Measurements from ENCODE around the gene CNTNAP1. TPM values are rescaled to one million over a fixed set of nuclear protein-coding genes. Genes with fewer than 3 reads are reported as not detected.
A peak's percentile ranks its signal among the peaks of the same experiment; 100 is the strongest.

CNTNAP1 gene
- 14.5 TPM for polyA plus RNA-seq (2013, experiment 1 of 2)
- polyA plus RNA-seq (2013, experiment 2 of 2) = 13.9 TPM

- Histone ChIP-seq H3K4me3 (ENCODE audit: extremely low read depth, insufficient read depth, low read length, poor library complexity, severe bottlenecking) (peak within 1 kb of the TSS; percentile 61), H3K36me3 (ENCODE audit: control insufficient read depth, insufficient read depth, low read length) (peaks cover 11% of the 10 kb centered on the region), H3K4me1 (ENCODE audit: control insufficient read depth, insufficient read depth, low read length, poor library complexity, severe bottlenecking) (peaks cover 28% of the 10 kb centered on the region), H3K27ac (ENCODE audit: low read depth, low read length, severe bottlenecking) (peak within 1 kb of the TSS; percentile 59), H3K9me3 (ENCODE audit: control insufficient read depth, low read length) (no peaks in the 10 kb centered on the region)
- WGBS, 2 experiments (ENCODE audit: insufficient coverage in 2 of 2) = 7 to 10% methylated on average over 17 to 22 of the region's 22 CpGs
Observed at GRCh38 chr17:42681976-42682721, at the start of gene CNTNAP1. Gene CNTNAP1, plus strand, starts transcription at chr17:42682531. Its CDS starts 299 bp downstream, at chr17:42682830.

- Histone ChIP-seq H3K4me3 (ENCODE audit: extremely low read depth, insufficient read depth, low read length, poor library complexity, severe bottlenecking) (no peak overlapping the region), H3K4me1 (ENCODE audit: control insufficient read depth, insufficient read depth, low read length, poor library complexity, severe bottlenecking) (no peaks in the 10 kb centered on the region), H3K36me3 (ENCODE audit: control insufficient read depth, insufficient read depth, low read length) (no peaks in the 10 kb centered on the region), H3K27ac (ENCODE audit: low read depth, low read length, severe bottlenecking) (no peak overlapping the region), H3K9me3 (ENCODE audit: control insufficient read depth, low read length) (no peaks in the 10 kb centered on the region)
- 84 to 90% methylated on average over 8 to 9 of the region's 9 CpGs for WGBS, 2 experiments (ENCODE audit: insufficient coverage in 2 of 2)
Observed at GRCh38 chr17:42632949-42633444, 49.3 kb upstream of the CNTNAP1 start.

- Histone ChIP-seq H3K36me3 (ENCODE audit: control insufficient read depth, insufficient read depth, low read length) (no peaks in the 10 kb centered on the region), H3K9me3 (ENCODE audit: control insufficient read depth, low read length) (no peaks in the 10 kb centered on the region), H3K27ac (ENCODE audit: low read depth, low read length, severe bottlenecking) (no peak overlapping the region), H3K4me3 (ENCODE audit: extremely low read depth, insufficient read depth, low read length, poor library complexity, severe bottlenecking) (no peak overlapping the region), H3K4me1 (ENCODE audit: control insufficient read depth, insufficient read depth, low read length, poor library complexity, severe bottlenecking) (no peaks in the 10 kb centered on the region)
- WGBS, 2 experiments (ENCODE audit: insufficient coverage in 2 of 2) = 83 to 87% methylated on average over 4 of the region's 7 CpGs
Observed at GRCh38 chr17:42639525-42640113, 42.7 kb upstream of the CNTNAP1 start.

- Histone ChIP-seq H3K9me3 (ENCODE audit: control insufficient read depth, low read length) (no peaks in the 10 kb centered on the region), H3K4me1 (ENCODE audit: control insufficient read depth, insufficient read depth, low read length, poor library complexity, severe bottlenecking) (no peaks in the 10 kb centered on the region), H3K27ac (ENCODE audit: low read depth, low read length, severe bottlenecking) (no peak overlapping the region), H3K36me3 (ENCODE audit: control insufficient read depth, insufficient read depth, low read length) (no peaks in the 10 kb centered on the region), H3K4me3 (ENCODE audit: extremely low read depth, insufficient read depth, low read length, poor library complexity, severe bottlenecking) (no peak overlapping the region)
- 96 to 100% methylated on average over 1 to 3 of the region's 4 CpGs for WGBS, 2 experiments (ENCODE audit: insufficient coverage in 2 of 2)
Observed at GRCh38 chr17:42640121-42640520, 42.2 kb upstream of the CNTNAP1 start.

GRCh38 chr17:42642336-42642735, 40.0 kb upstream of the CNTNAP1 start:
- Histone ChIP-seq H3K27ac (ENCODE audit: low read depth, low read length, severe bottlenecking) (no peak overlapping the region), H3K36me3 (ENCODE audit: control insufficient read depth, insufficient read depth, low read length) (no peaks in the 10 kb centered on the region), H3K4me3 (ENCODE audit: extremely low read depth, insufficient read depth, low read length, poor library complexity, severe bottlenecking) (no peak overlapping the region), H3K4me1 (ENCODE audit: control insufficient read depth, insufficient read depth, low read length, poor library complexity, severe bottlenecking) (no peaks in the 10 kb centered on the region), H3K9me3 (ENCODE audit: control insufficient read depth, low read length) (no peaks in the 10 kb centered on the region)
- WGBS, 2 experiments (ENCODE audit: insufficient coverage in 2 of 2) = 40 to 71% methylated on average over 1 to 2 of the region's 2 CpGs

GRCh38 chr17:42647778-42648177, 34.6 kb upstream of the CNTNAP1 start:
- H3K36me3 ChIP-seq (ENCODE audit: control insufficient read depth, insufficient read depth, low read length) = no peaks in the 10 kb centered on the region
- H3K4me3 ChIP-seq (ENCODE audit: extremely low read depth, insufficient read depth, low read length, poor library complexity, severe bottlenecking) = no peak overlapping the region
- H3K9me3 ChIP-seq (ENCODE audit: control insufficient read depth, low read length) = no peaks in the 10 kb centered on the region
- no peak overlapping the region for H3K27ac ChIP-seq (ENCODE audit: low read depth, low read length, severe bottlenecking)
- H3K4me1 ChIP-seq (ENCODE audit: control insufficient read depth, insufficient read depth, low read length, poor library complexity, severe bottlenecking) = no peaks in the 10 kb centered on the region
- WGBS, 2 experiments (ENCODE audit: insufficient coverage in 2 of 2) = 91 to 96% methylated on average over 5 of the region's 5 CpGs

- Histone ChIP-seq H3K9me3 (ENCODE audit: control insufficient read depth, low read length) (no peaks in the 10 kb centered on the region), H3K27ac (ENCODE audit: low read depth, low read length, severe bottlenecking) (no peak overlapping the region), H3K4me1 (ENCODE audit: control insufficient read depth, insufficient read depth, low read length, poor library complexity, severe bottlenecking) (peaks cover 8% of the 10 kb centered on the region), H3K4me3 (ENCODE audit: extremely low read depth, insufficient read depth, low read length, poor library complexity, severe bottlenecking) (no peak overlapping the region), H3K36me3 (ENCODE audit: control insufficient read depth, insufficient read depth, low read length) (no peaks in the 10 kb centered on the region)
- WGBS, 2 experiments (ENCODE audit: insufficient coverage in 2 of 2) = no CpG with 5 or more reads among the region's 4 CpGs
Observed at GRCh38 chr17:42651392-42651791, 30.9 kb upstream of the CNTNAP1 start.

GRCh38 chr17:42653179-42654124, 28.9 kb upstream of the CNTNAP1 start:
- Histone ChIP-seq H3K27ac (ENCODE audit: low read depth, low read length, severe bottlenecking) (peak overlapping the region; percentile 72), H3K36me3 (ENCODE audit: control insufficient read depth, insufficient read depth, low read length) (no peaks in the 10 kb centered on the region), H3K4me1 (ENCODE audit: control insufficient read depth, insufficient read depth, low read length, poor library complexity, severe bottlenecking) (peaks cover 8% of the 10 kb centered on the region), H3K4me3 (ENCODE audit: extremely low read depth, insufficient read depth, low read length, poor library complexity, severe bottlenecking) (peak overlapping the region; percentile 8), H3K9me3 (ENCODE audit: control insufficient read depth, low read length) (peaks cover 4% of the 10 kb centered on the region)
- WGBS, 2 experiments (ENCODE audit: insufficient coverage in 2 of 2) = 32 to 49% methylated on average over 31 of the region's 42 CpGs

- no peak overlapping the region for H3K4me3 ChIP-seq (ENCODE audit: extremely low read depth, insufficient read depth, low read length, poor library complexity, severe bottlenecking)
- no peak overlapping the region for H3K27ac ChIP-seq (ENCODE audit: low read depth, low read length, severe bottlenecking)
- WGBS, 2 experiments (ENCODE audit: insufficient coverage in 2 of 2) = 80% methylated on average over 2 of the region's 2 CpGs
- peaks cover 5% of the 10 kb centered on the region for H3K9me3 ChIP-seq (ENCODE audit: control insufficient read depth, low read length)
- H3K4me1 ChIP-seq (ENCODE audit: control insufficient read depth, insufficient read depth, low read length, poor library complexity, severe bottlenecking) = peaks cover 8% of the 10 kb centered on the region
- no peaks in the 10 kb centered on the region for H3K36me3 ChIP-seq (ENCODE audit: control insufficient read depth, insufficient read depth, low read length)
Observed at GRCh38 chr17:42655528-42655927, 26.8 kb upstream of the CNTNAP1 start.

GRCh38 chr17:42657824-42658588, 24.3 kb upstream of the CNTNAP1 start:
- Histone ChIP-seq H3K27ac (ENCODE audit: low read depth, low read length, severe bottlenecking) (no peak overlapping the region), H3K36me3 (ENCODE audit: control insufficient read depth, insufficient read depth, low read length) (peaks cover 16% of the 10 kb centered on the region), H3K4me1 (ENCODE audit: control insufficient read depth, insufficient read depth, low read length, poor library complexity, severe bottlenecking) (peaks cover 15% of the 10 kb centered on the region), H3K9me3 (ENCODE audit: control insufficient read depth, low read length) (peaks cover 5% of the 10 kb centered on the region), H3K4me3 (ENCODE audit: extremely low read depth, insufficient read depth, low read length, poor library complexity, severe bottlenecking) (no peak overlapping the region)
- 97 to 98% methylated on average over 5 to 6 of the region's 9 CpGs for WGBS, 2 experiments (ENCODE audit: insufficient coverage in 2 of 2)
